Pons (tissue), 1 donor: ENCODE results near the gene BAHCC1.
A peak's percentile ranks its signal among the peaks of the same experiment; 100 is the strongest.
"Not testable (repeated sequence)": the region's sequence is repeated elsewhere in the genome, so short reads cannot be mapped to it uniquely, and the experiment has no call there.

ENCODE experiments used
- DNase-seq: peaks from one replicate; pipeline ENCODE4 v3.0.0-alpha.2; 2016; ENCODE audit warnings: low spot score

BAHCC1 gene

GRCh38 chr17:81413497-81414135 lies 18.4 kb downstream of the BAHCC1 start:
- no peak for DNase-seq

DNA sequence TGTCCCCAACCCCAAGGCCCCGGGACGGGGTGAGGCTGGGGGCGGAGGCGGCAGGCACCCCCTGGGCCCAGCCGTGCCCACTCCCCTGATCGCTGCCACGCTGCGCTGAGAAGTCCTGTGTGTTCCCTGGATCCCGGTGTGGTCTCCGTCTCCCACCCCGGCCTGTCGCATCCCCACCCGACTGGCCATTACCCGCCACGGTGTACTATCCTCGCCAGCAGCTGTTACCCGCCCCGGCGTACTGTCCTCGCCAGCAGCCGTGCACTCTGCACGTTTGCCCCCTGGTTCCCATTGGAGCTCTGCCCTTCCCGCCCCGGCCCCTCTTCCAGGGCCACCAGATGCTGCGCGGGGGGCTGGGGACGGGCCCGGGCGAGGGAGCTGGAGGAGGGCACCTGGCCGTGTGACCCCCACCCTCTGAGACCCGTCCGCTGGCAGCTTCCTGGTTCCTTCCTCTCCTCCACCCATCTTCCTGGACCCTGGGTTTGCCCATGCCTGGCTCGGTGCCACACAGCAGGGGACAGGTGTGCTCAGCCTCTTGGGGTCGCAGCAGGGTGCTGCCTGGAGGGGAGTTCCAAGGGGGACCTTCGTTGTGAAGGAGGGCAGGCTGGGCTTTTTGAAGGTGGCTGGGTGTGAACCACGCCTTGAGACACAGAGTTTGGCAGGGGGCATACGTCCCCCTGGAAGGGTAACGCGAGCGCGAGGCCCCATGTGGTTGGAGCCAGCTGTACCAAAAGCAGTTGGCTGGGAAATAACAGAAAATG lies 19.7 kb downstream of the BAHCC1 start:
- no peak for DNase-seq

- no peak for DNase-seq
Observed at GRCh38 chr17:81415681-81416080, 20.4 kb downstream of the BAHCC1 start.

DNA sequence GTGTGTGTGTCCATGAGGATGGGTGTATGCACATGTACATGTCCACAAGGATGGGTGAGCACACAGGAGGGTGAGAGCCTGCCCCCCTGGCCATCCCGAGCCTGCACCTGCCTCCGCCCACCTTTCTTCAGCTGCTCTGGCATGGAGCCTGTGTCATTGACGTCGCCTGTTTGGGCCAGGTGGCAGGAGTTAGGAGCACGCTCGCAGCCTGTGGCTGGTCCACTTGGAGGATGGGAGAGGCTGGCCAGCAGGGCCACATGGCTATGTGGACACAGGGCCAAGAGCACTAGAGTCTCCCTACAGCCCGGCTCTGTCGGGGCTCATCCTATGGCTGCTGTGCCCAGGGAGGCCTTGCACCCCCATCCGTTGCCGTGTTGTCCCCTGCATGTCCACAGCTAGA lies 21.4 kb downstream of the BAHCC1 start:
- no peak for DNase-seq

GRCh38 chr17:81417049-81417878 lies 22.0 kb downstream of the BAHCC1 start:
- DNase-seq: no peak

GRCh38 chr17:81417879-81418709 lies 22.8 kb downstream of the BAHCC1 start:
- DNase-seq: no peak

GRCh38 chr17:81418710-81419318 lies 23.6 kb downstream of the BAHCC1 start:
- DNase-seq: no peak

DNA sequence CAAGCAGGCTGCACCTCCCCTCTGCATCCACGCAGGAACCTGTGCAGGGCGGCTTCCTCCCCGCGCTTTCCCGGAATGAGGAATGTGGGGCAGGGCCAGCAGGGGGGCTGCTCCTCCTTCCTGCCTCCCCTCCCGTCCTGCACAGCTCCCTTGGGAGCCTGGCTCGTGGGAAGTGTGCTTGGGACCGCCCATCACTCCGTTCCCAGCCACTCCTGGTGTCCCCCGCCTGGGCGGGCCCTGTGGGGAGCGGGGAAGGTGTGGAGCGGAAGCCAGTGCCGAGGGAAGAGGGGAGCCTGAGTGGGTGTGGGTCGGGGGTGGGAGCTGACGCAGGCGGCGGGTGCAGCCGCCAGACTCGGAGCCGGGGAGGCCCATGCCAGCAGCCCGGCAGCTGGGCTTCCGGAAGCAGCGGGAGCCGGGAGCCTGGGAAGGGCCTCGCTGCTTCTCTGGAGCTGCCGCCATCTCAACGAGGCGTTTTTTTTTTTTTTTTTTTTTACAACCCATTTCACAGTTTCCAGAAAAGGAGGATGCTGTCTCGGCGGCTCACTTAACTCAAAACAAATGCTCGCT lies 24.1 kb downstream of the BAHCC1 start:
- DNase-seq: no peak

GRCh38 chr17:81419886-81420768 lies 24.9 kb downstream of the BAHCC1 start:
- DNase-seq: no peak

DNA sequence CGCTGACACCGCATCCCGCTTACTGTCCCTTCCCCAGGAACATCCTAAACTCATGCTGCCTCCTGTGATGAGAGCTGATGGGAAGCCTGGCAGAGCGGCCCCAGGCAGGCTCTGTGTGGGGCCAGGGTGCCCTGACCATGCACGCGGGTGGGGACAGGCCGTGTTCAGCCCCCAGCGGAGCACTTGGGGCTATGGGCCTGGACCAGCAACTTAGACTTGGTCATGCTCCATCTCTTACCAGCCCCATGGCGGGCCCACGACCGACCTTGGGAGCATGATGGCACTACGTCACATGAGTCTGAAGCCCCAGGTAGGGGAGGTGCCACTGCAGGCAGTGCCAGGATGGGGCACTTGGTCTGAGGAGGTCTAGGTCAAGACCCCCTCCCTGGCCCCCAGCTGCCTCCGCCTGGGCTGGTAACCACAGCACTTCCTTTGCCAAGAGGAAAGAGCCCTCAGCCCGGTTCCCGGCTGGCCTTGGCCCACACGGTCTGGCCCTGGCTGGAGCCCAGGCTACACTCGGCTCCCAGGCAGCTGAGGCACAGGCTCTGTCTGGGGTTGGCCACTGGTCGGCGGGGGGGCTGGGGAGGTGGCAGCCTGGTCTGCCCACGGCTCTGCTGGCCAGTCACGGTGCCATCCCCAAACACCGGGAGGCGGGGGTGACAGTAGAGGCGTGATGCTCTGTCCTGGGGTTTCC lies 25.7 kb downstream of the BAHCC1 start:
- DNase-seq: peak; percentile 84

DNA sequence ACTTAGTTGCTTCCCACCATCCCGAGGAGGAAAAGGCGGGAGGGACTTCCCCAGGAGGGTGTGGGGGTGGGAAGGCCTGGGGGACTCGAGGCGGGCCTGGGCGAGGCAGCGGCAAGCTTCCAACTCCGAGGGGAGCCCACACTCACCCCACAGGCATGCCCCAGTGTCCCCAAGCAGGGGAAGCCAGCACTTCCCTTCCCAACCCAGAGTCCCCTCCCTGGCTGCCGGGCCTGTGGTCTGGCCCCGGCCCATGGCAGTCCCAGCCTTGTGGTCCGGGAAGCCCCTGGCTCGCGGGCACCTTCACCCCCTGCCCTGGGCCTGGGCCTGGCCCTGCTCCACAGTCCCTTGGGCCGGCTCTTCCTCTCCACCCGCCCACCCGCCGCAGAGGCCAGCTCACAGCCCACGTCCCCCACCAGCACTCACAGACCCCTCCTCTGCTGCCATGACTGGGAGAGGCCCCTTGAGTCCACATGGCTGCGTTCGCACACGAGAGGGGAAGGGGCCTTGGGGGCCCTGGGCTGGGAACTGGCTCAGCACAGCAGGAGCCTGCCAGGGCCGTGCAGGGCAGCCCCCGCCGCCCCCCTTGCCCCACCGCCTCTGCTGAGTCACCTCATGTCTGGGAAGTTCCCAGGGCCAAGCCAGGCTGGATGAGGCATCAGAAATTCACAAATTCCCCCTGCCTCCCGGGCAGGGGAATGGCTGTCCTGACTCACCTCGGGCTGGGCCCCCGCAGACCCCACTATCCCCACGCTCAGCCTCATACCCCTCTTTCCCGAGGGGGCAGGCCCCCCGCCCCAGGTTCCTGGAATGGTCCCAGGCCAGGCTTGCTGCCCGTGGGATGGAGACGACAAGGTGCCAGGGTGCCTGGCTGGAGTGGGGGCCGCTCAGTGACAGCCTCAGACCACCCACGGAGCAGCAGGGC lies 27.8 kb downstream of the BAHCC1 start:
- no peak for DNase-seq

GRCh38 chr17:81423698-81424071 lies 28.4 kb downstream of the BAHCC1 start:
- no peak for DNase-seq

DNA sequence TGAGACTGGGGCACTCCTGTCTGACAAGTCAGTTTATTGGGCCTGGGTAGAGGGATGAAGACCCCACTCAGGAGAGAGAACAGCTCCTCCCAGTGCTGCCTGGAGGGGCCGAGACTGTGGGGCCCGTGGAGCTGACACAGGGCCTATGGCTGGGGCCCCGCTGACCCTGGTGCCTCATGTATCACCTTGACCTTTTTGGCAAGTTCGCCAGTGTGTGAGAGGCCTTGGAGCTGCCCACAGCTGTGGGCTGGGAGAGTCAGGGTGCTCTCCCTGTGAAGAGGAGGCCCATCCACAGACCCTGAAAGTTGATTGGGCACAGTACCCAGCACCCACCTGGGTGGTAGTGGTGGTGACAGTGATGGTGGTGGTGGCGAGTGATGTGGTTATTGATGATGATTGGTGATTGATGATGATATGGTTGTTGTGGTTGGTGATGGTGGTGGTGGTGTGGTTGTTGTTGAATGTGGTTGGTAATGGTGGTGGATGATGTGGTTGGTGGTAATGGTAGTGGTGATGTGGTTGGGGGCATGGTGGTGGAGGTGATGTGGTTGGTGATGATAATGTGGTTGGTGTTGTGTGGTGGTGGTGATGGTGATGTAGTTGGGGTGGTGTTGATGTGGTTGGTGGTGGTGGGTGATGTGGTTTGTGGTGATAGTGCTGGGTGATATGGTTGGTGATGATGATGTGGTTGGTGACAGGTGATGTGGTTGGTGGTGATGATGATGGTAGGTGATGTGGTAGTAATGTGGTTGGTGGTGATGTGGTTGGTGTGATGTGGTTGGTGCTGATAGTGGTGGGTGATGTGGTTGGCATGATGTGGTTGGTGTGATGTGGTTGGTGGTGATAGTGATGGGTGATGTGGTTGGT lies 29.1 kb downstream of the BAHCC1 start:
- DNase-seq: no peak

GRCh38 chr17:81425041-81425440 lies 29.8 kb downstream of the BAHCC1 start:
- not testable (repeated sequence) for DNase-seq

DNA sequence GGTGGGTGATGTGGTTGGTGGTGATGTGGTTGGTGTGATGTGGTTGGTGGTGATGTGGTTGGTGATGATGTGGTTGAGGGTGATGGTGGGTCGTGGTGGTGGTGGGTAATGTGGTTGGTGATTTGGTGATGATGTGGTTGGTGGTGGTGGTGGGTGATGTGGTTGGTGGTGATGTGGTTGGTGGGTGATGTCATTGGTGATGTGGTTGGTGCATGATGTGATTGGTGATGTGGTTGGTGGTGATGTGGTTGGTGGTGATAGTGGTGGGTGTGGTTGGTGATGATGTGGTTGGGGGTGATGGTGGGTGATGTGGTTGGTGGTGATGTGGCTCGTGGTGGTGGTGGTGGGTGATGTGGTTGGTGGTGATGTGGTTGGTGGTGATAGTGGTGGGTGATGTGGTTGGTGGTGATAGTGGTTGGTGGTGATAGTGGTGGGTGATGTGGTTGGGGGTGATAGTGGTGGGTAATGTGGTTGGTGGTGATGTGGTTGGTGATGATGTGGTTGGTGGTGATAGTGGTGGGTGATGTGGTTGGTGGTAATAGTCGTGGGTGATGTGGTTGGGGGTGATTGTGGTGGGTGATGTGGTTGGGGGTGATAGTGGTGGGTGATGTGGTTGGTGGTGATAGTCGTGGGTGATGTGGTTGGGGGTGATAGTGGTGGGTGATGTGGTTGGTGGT lies 30.6 kb downstream of the BAHCC1 start:
- not testable (repeated sequence) for DNase-seq

- DNase-seq: no peak
Observed at GRCh38 chr17:81426393-81427172, 31.3 kb downstream of the BAHCC1 start.
